ENCODE data around the gene B4GALT2.

- TF ChIP-seq ZNF274 (IDR thresholded peaks at IDR 0.05; ENCODE audit: low read depth, low read length) (no peak), YY1 (IDR thresholded peaks at IDR 0.05; ENCODE audit: insufficient read depth, insufficient read length) (no peak)
Observed at GRCh38 chr1:43997295-43997999, 18.4 kb downstream of the B4GALT2 start.

Data from NT2/D1 (cell line).